HepG2 (cell line): ENCODE results near the gene PIGV. TPM values are rescaled to one million over a fixed set of nuclear protein-coding genes. Genes with fewer than 3 reads are reported as not detected.

Experiments used
- BRD4 ChIP-seq: sonication (generic); formaldehyde crosslinking; IDR thresholded peaks from 2 replicates; pipeline ENCODE4 v1.4.0; 2020; ENCODE audit warnings: missing genetic modification reagents
- FOSL1 ChIP-seq: sonication (generic); formaldehyde crosslinking; IDR thresholded peaks from 2 replicates; pipeline ENCODE4 v1.9.0; 2021; ENCODE audit warnings: missing genetic modification reagents, borderline replicate concordance
- FUBP1 ChIP-seq: sonication (generic); formaldehyde crosslinking; IDR thresholded peaks from 2 replicates; pipeline ENCODE4 v1.5.1; 2020; ENCODE audit warnings: missing genetic modification reagents, mild to moderate bottlenecking, borderline replicate concordance
- NAIF1 ChIP-seq: sonication (generic); formaldehyde crosslinking; IDR thresholded peaks from 2 replicates; pipeline ENCODE4 v1.5.0; 2020; ENCODE audit warnings: mild to moderate bottlenecking, missing genetic modification reagents, borderline replicate concordance
- SRY ChIP-seq: sonication (generic); formaldehyde crosslinking; IDR thresholded peaks from 2 replicates; pipeline ENCODE4 v1.8.0; 2022; ENCODE audit warnings: mild to moderate bottlenecking, missing genetic modification reagents
- ZNF296 ChIP-seq: sonication (generic); formaldehyde crosslinking; conservative IDR thresholded peaks from 2 replicates; pipeline ENCODE4 v1.5.0; 2020; ENCODE audit warnings: mild to moderate bottlenecking, missing genetic modification reagents
- ZNF496 ChIP-seq: sonication (generic); formaldehyde crosslinking; IDR thresholded peaks from 2 replicates; pipeline ENCODE4 v1.8.1; 2023; ENCODE audit warnings: mild to moderate bottlenecking, moderate library complexity, missing genetic modification reagents; ENCODE audit not compliant: insufficient replicate concordance
- ZNF558 ChIP-seq: sonication (generic); formaldehyde crosslinking; IDR thresholded peaks from 2 replicates; pipeline ENCODE4 v1.9.0; 2022; ENCODE audit warnings: mild to moderate bottlenecking, missing genetic modification reagents, borderline replicate concordance
- ZNF713 ChIP-seq: sonication (generic); formaldehyde crosslinking; IDR thresholded peaks from 2 replicates; pipeline ENCODE4 v1.4.0; 2020; ENCODE audit warnings: mild to moderate bottlenecking, missing genetic modification reagents
- ZNF746 ChIP-seq: sonication (generic); formaldehyde crosslinking; IDR thresholded peaks from 2 replicates; pipeline ENCODE4 v1.8.0; 2022; ENCODE audit warnings: mild to moderate bottlenecking, missing genetic modification reagents
- polyA plus RNA-seq, 8 experiments: library from polyadenylated mRNA; depleted of rRNA in 3 of 8; stranded (reverse) in 7 of 8; unstranded in 1 of 8; fragments of >200 nt; fragmentation: Illumina TruSeq in 4 of 8; extraction: Trizol in 4 of 8; gene quantifications; 2 replicates each; pipeline versions ENCODE4 v1.2.1 to v1.2.3, GENCODE V29; 2011 to 2016; ENCODE audit warnings: low read depth in 4 of 8, missing spikeins in 1 of 8, mixed read lengths in 1 of 8; ENCODE audit not compliant: insufficient read depth in 1 of 8
- total RNA-seq, 5 experiments: library from RNA; depleted of rRNA; stranded (reverse); fragments of >200 nt; fragmentation: Illumina TruSeq; extraction: Trizol; gene quantifications; 2 replicates each; pipeline ENCODE4 v1.2.3, GENCODE V29; 2016; ENCODE audit warnings: low read depth in 1 of 5
- TF ChIP-seq, protein P1 (sequence below): sonication (generic); formaldehyde crosslinking; IDR thresholded peaks from 2 replicates; pipeline ENCODE4 v1.4.0; 2020; ENCODE audit warnings: mild to moderate bottlenecking, low read depth, missing genetic modification reagents
- TF ChIP-seq, protein P2 (sequence below): sonication (generic); formaldehyde crosslinking; IDR thresholded peaks from 2 replicates; pipeline ENCODE4 v1.5.1; 2020; ENCODE audit warnings: mild to moderate bottlenecking, missing genetic modification reagents, moderate library complexity

The PIGV gene
- total and polyA plus RNA-seq, 2 of the 13 experiments (the other 11 are each of a cell fraction or from before 2014, with no cell fraction given), result 13.5 to 22.7 TPM

- no peak for TF ChIP-seq ZNF558 (CRISPR knock-in tag)
- TF ChIP-seq ZNF496 (CRISPR knock-in tag), result no peak
- TF ChIP-seq, protein P1, sequence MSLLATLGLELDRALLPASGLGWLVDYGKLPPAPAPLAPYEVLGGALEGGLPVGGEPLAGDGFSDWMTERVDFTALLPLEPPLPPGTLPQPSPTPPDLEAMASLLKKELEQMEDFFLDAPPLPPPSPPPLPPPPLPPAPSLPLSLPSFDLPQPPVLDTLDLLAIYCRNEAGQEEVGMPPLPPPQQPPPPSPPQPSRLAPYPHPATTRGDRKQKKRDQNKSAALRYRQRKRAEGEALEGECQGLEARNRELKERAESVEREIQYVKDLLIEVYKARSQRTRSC (CRISPR knock-in tag), result no peak
- no peak for TF ChIP-seq ZNF296 (CRISPR knock-in tag)
- TF ChIP-seq FUBP1, result 0 out of 2 replicates have a peak, but pooled peaks have one; percentile 66
- 0 out of 2 replicates have a peak, but pooled peaks have one; percentile 62 for TF ChIP-seq ZNF746 (CRISPR knock-in tag)
- TF ChIP-seq FOSL1, result no peak
- TF ChIP-seq NAIF1 (CRISPR knock-in tag), result no peak
- TF ChIP-seq ZNF713, result no peak
- TF ChIP-seq, protein P2, sequence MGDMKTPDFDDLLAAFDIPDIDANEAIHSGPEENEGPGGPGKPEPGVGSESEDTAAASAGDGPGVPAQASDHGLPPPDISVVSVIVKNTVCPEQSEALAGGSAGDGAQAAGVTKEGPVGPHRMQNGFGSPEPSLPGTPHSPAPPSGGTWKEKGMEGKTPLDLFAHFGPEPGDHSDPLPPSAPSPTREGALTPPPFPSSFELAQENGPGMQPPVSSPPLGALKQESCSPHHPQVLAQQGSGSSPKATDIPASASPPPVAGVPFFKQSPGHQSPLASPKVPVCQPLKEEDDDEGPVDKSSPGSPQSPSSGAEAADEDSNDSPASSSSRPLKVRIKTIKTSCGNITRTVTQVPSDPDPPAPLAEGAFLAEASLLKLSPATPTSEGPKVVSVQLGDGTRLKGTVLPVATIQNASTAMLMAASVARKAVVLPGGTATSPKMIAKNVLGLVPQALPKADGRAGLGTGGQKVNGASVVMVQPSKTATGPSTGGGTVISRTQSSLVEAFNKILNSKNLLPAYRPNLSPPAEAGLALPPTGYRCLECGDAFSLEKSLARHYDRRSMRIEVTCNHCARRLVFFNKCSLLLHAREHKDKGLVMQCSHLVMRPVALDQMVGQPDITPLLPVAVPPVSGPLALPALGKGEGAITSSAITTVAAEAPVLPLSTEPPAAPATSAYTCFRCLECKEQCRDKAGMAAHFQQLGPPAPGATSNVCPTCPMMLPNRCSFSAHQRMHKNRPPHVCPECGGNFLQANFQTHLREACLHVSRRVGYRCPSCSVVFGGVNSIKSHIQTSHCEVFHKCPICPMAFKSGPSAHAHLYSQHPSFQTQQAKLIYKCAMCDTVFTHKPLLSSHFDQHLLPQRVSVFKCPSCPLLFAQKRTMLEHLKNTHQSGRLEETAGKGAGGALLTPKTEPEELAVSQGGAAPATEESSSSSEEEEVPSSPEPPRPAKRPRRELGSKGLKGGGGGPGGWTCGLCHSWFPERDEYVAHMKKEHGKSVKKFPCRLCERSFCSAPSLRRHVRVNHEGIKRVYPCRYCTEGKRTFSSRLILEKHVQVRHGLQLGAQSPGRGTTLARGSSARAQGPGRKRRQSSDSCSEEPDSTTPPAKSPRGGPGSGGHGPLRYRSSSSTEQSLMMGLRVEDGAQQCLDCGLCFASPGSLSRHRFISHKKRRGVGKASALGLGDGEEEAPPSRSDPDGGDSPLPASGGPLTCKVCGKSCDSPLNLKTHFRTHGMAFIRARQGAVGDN (CRISPR knock-in tag), result peak; percentile 55
- no peak for TF ChIP-seq SRY (CRISPR knock-in tag)
- no peak for TF ChIP-seq BRD4
Observed at GRCh38 chr1:26831546-26832248, 43.9 kb downstream of the PIGV start (continued).
